K562 (cell line): Measurements from ENCODE around the gene FGF13.

Source experiments
- CBX8 ChIP-seq: fragments of 200-600 bp; sonication (generic); IDR thresholded peaks from 2 replicates; pipeline ENCODE4 v1.6.1; 2012; ENCODE audit warnings: borderline replicate concordance, mixed run types, low read depth, mild to moderate bottlenecking, moderate library complexity, mixed read lengths, low read length, control low read depth, inconsistent platforms; ENCODE audit not compliant: poor library complexity, severe bottlenecking; ENCODE audit errors: extremely low read depth
- FOXM1 ChIP-seq, 2 experiments: fragments of 450-650 bp in 1 of 2; sonication (generic) in 1 of 2; formaldehyde crosslinking in 1 of 2; IDR thresholded peaks; 2 replicates each; pipeline versions ENCODE4 v1.6.1 to v1.9.0; 2017 to 2022; ENCODE audit warnings: low read depth in 2 of 2, mild to moderate bottlenecking in 2 of 2, missing genetic modification reagents in 1 of 2, moderate library complexity in 1 of 2
- SMAD3 ChIP-seq: fragments of 450-650 bp; formaldehyde crosslinking; conservative IDR thresholded peaks from 2 replicates; pipeline ENCODE4 v1.4.0; 2020; ENCODE audit warnings: mild to moderate bottlenecking
- ZNF384 ChIP-seq: IDR thresholded peaks from 2 replicates; pipeline ENCODE4 v1.6.1; 2012; ENCODE audit warnings: low read depth, low read length, improper control_type of control experiment

DNA sequence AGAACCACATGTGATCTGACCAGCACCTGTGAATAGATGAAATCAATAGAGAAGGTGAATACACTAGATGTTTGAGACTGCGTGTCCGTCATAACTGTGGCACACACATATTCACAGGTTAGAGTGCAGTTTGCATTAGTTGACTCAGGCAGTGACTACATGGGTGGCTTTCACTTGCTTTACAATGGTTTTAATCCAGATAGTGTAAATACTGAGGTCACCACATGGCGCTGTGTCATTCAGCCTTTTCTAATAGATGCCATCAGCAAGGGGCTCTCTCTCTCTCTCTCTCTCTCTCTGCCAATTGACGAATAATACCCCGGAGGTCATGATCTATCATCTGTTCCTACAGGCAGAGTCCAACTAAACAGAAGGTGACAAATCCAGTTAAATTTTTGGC lies 30.7 kb upstream of the FGF13 start:
- TF ChIP-seq CBX8 (no peak), ZNF384 (no peak), FOXM1 (IDR thresholded peaks at IDR 0.05; ENCODE audit: low read depth) (no peak), FOXM1 (CRISPR knock-in tag; IDR thresholded peaks at IDR 0.05; ENCODE audit: low read depth) (no peak), SMAD3 (CRISPR knock-in tag) (no peak)
